Parathyroid adenoma (tissue), 2 donors: ENCODE data around the gene B3GAT2.

Experiments used
- H2AFZ ChIP-seq: fragments of 300-600 bp; sonication (generic); one replicate; pipeline ENCODE4 v1.7.0; 2017; ENCODE audit warnings: antibody characterized with exemption, mild to moderate bottlenecking
- H3K27ac ChIP-seq: fragments of 300-600 bp; sonication (generic); one replicate; pipeline ENCODE4 v1.7.0; 2017
- H3K27me3 ChIP-seq: fragments of 300-600 bp; sonication (generic); one replicate; pipeline ENCODE4 v1.7.0; 2017; ENCODE audit warnings: low read length; ENCODE audit not compliant: control insufficient read depth, insufficient read depth
- H3K36me3 ChIP-seq: fragments of 300-600 bp; sonication (generic); one replicate; pipeline ENCODE4 v1.7.0; 2017; ENCODE audit warnings: low read length; ENCODE audit not compliant: control insufficient read depth, insufficient read depth
- H3K4me1 ChIP-seq: fragments of 300-600 bp; sonication (generic); one replicate; pipeline ENCODE4 v1.7.0; 2017; ENCODE audit warnings: control low read depth
- H3K4me2 ChIP-seq: fragments of 300-600 bp; sonication (generic); one replicate; pipeline ENCODE4 v1.7.0; 2017; ENCODE audit warnings: low read length
- H3K4me3 ChIP-seq: fragments of 300-600 bp; sonication (generic); one replicate; pipeline ENCODE4 v1.7.0; 2017; ENCODE audit warnings: low read depth, low read length
- H3K79me2 ChIP-seq: fragments of 300-600 bp; sonication (generic); one replicate; pipeline ENCODE4 v1.7.0; 2017; ENCODE audit warnings: control low read depth
- H3K9ac ChIP-seq: fragments of 300-600 bp; sonication (generic); one replicate; pipeline ENCODE4 v1.7.0; 2017; ENCODE audit warnings: mild to moderate bottlenecking
- H3K9me3 ChIP-seq: fragments of 300-600 bp; sonication (generic); one replicate; pipeline ENCODE4 v1.7.0; 2017; ENCODE audit warnings: low read length; ENCODE audit not compliant: control insufficient read depth
- CTCF ChIP-seq: fragments of 300-600 bp; sonication (generic); IDR thresholded peaks from one replicate; pipeline ENCODE4 v1.7.0; 2017; ENCODE audit warnings: antibody characterized with exemption, mild to moderate bottlenecking
- donor health status: primary hyperparathyroidism.

B3GAT2 gene

GRCh38 chr6:70903665-70904452 is 53.0 kb downstream of the B3GAT2 start:
- H3K4me2 ChIP-seq = no peak overlapping the region
- H3K79me2 ChIP-seq = no peaks in the 10 kb centered on the region
- H3K27ac ChIP-seq = no peak overlapping the region
- no peak overlapping the region for H3K4me3 ChIP-seq
- no peaks in the 10 kb centered on the region for H3K27me3 ChIP-seq
- H3K9ac ChIP-seq = no peak overlapping the region
- H3K9me3 ChIP-seq = no peaks in the 10 kb centered on the region
- no peak for TF ChIP-seq CTCF
- H3K4me1 ChIP-seq = no peaks in the 10 kb centered on the region
- no peaks in the 10 kb centered on the region for H3K36me3 ChIP-seq
- no peak overlapping the region for H2AFZ ChIP-seq

GRCh38 chr6:70901324-70901723 is 55.5 kb downstream of the B3GAT2 start:
- no peak overlapping the region for H3K9ac ChIP-seq
- H3K27me3 ChIP-seq = no peaks in the 10 kb centered on the region
- H3K4me1 ChIP-seq = no peaks in the 10 kb centered on the region
- H3K4me3 ChIP-seq = no peak overlapping the region
- H3K79me2 ChIP-seq = no peaks in the 10 kb centered on the region
- H2AFZ ChIP-seq = no peak overlapping the region
- H3K27ac ChIP-seq = no peak overlapping the region
- no peaks in the 10 kb centered on the region for H3K36me3 ChIP-seq
- H3K4me2 ChIP-seq = no peak overlapping the region
- no peak for TF ChIP-seq CTCF
- no peaks in the 10 kb centered on the region for H3K9me3 ChIP-seq

- Histone ChIP-seq H3K9me3 (no peaks in the 10 kb centered on the region), H3K36me3 (no peaks in the 10 kb centered on the region), H3K9ac (no peak overlapping the region), H3K4me1 (no peaks in the 10 kb centered on the region), H3K4me3 (no peak overlapping the region), H3K27ac (no peak overlapping the region), H2AFZ (no peak overlapping the region), H3K4me2 (no peak overlapping the region), H3K27me3 (no peaks in the 10 kb centered on the region), H3K79me2 (no peaks in the 10 kb centered on the region)
- TF ChIP-seq CTCF = no peak
These were observed 56.8 kb downstream of the B3GAT2 start for GRCh38 chr6:70900047-70900446.

- H3K79me2 ChIP-seq = no peaks in the 10 kb centered on the region
- H3K4me1 ChIP-seq = no peaks in the 10 kb centered on the region
- no peak overlapping the region for H2AFZ ChIP-seq
- H3K4me3 ChIP-seq = no peak overlapping the region
- H3K9me3 ChIP-seq = no peaks in the 10 kb centered on the region
- no peaks in the 10 kb centered on the region for H3K27me3 ChIP-seq
- H3K4me2 ChIP-seq = no peak overlapping the region
- TF ChIP-seq CTCF = no peak
- no peaks in the 10 kb centered on the region for H3K36me3 ChIP-seq
- no peak overlapping the region for H3K9ac ChIP-seq
- H3K27ac ChIP-seq = no peak overlapping the region
These were observed 62.9 kb downstream of the B3GAT2 start for GRCh38 chr6:70894001-70894400.

- H3K27ac ChIP-seq = no peak overlapping the region
- TF ChIP-seq CTCF = no peak
- no peak overlapping the region for H3K9ac ChIP-seq
These were observed 67.6 kb downstream of the B3GAT2 start for GRCh38 chr6:70889270-70889669.

More at GRCh38 chr6:70889270-70889669, 67.6 kb downstream of the B3GAT2 start:
- Histone ChIP-seq H3K9me3 (no peaks in the 10 kb centered on the region), H2AFZ (no peak overlapping the region), H3K36me3 (no peaks in the 10 kb centered on the region), H3K4me3 (no peak overlapping the region), H3K79me2 (no peaks in the 10 kb centered on the region), H3K4me1 (no peaks in the 10 kb centered on the region), H3K27me3 (no peaks in the 10 kb centered on the region), H3K4me2 (no peak overlapping the region)
